IMR-90 (cell line): ENCODE measurements around the gene SEMA3C. TPM values are rescaled to one million over a fixed set of nuclear protein-coding genes. Genes with fewer than 3 reads are reported as not detected.

Experiments used
- ATAC-seq: fragments of 200-7000 bp; cut with Tn5 transposase; 2 replicates; pipeline ENCODE4 v1.9.1; 2020; ENCODE audit warnings: low read depth, mild to moderate bottlenecking, moderate library complexity
- BruUV-seq: library from RNA; stranded (reverse); fragments of 400-500 nt; replicated peaks from 2 replicates; lab custom pipeline; 2021; lab: Mats Ljungman, UMichigan
- CTCF ChIA-PET: fragments of 300-600 bp; formaldehyde crosslinking; extraction: SDS; loops from one replicate; lab custom pipeline; 2021; ENCODE audit warnings: antibody characterized with exemption; lab: Yijun Ruan, JAX
- POLR2A ChIA-PET: fragments of 300-600 bp; sonication (Branson Sonifier 250); formaldehyde crosslinking; loops from one replicate; lab custom pipeline; 2022; ENCODE audit warnings: antibody characterized with exemption; ENCODE audit not compliant: unreplicated experiment; lab: Charles Lee
- DNase-seq: peaks from one replicate; pipeline ENCODE4 v3.0.0; 2013
- H2AFZ ChIP-seq: replicated peaks from 2 replicates; pipeline ENCODE3; 2013; ENCODE audit warnings: low read length, mild to moderate bottlenecking; ENCODE audit not compliant: poor library complexity
- H2AK5ac ChIP-seq: 2 replicates; pipeline ENCODE4 v1.6.1; 2013; ENCODE audit warnings: low read depth, low read length, inconsistent platforms
- H2AK9ac ChIP-seq: replicated peaks from 2 replicates; pipeline ENCODE3; 2013; ENCODE audit warnings: mild to moderate bottlenecking, low read depth, low read length, moderate library complexity; ENCODE audit not compliant: poor library complexity
- H2BK120ac ChIP-seq: 2 replicates; pipeline ENCODE4 v1.6.1; 2013; ENCODE audit warnings: low read depth, low read length, inconsistent platforms
- H2BK15ac ChIP-seq: 3 replicates; pipeline ENCODE4 v1.6.1; 2013; ENCODE audit warnings: low read depth, low read length, inconsistent platforms
- H2BK20ac ChIP-seq: 2 replicates; pipeline ENCODE4 v1.6.1; 2013; ENCODE audit warnings: low read depth, mild to moderate bottlenecking, inconsistent platforms, low read length, moderate library complexity
- H2BK5ac ChIP-seq: 2 replicates; pipeline ENCODE4 v1.6.1; 2013; ENCODE audit warnings: mild to moderate bottlenecking, low read depth, low read length, inconsistent platforms; ENCODE audit not compliant: poor library complexity, severe bottlenecking
- H3K14ac ChIP-seq: replicated peaks from 2 replicates; pipeline ENCODE4 v1.6.1; 2013; ENCODE audit warnings: low read depth, low read length, inconsistent platforms
- H3K18ac ChIP-seq: 2 replicates; pipeline ENCODE4 v1.6.1; 2013; ENCODE audit warnings: low read depth, low read length, control low read depth
- H3K23ac ChIP-seq: 2 replicates; pipeline ENCODE4 v1.6.1; 2013; ENCODE audit warnings: low read depth, low read length, inconsistent platforms
- H3K27ac ChIP-seq: 2 replicates; pipeline ENCODE4 v1.5.1; 2013; ENCODE audit warnings: mild to moderate bottlenecking, control low read depth, low read length; ENCODE audit not compliant: insufficient read depth
- H3K27me3 ChIP-seq: 2 replicates; pipeline ENCODE4 v1.6.1; 2013; ENCODE audit warnings: low read length; ENCODE audit not compliant: control insufficient read depth, insufficient read depth
- H3K36me3 ChIP-seq: 2 replicates; pipeline ENCODE4 v1.6.1; 2013; ENCODE audit warnings: low read length, mixed read lengths; ENCODE audit not compliant: control insufficient read depth, insufficient read depth
- H3K4ac ChIP-seq: 2 replicates; pipeline ENCODE4 v1.6.1; 2013; ENCODE audit warnings: low read depth, low read length, inconsistent platforms
- H3K4me1 ChIP-seq: 2 replicates; pipeline ENCODE4 v1.6.1; 2013; ENCODE audit warnings: low read length, mixed read lengths; ENCODE audit not compliant: control insufficient read depth, insufficient read depth
- H3K4me2 ChIP-seq: 2 replicates; pipeline ENCODE4 v1.6.1; 2013; ENCODE audit warnings: low read depth, mild to moderate bottlenecking, control low read depth, low read length, moderate library complexity
- H3K4me3 ChIP-seq: 2 replicates; pipeline ENCODE4 v1.5.1; 2013; ENCODE audit warnings: low read depth, mild to moderate bottlenecking, control low read depth, low read length, moderate library complexity; ENCODE audit not compliant: insufficient read depth
- H3K56ac ChIP-seq: 2 replicates; pipeline ENCODE4 v1.6.1; 2013; ENCODE audit warnings: low read length, inconsistent platforms; ENCODE audit not compliant: insufficient read depth; ENCODE audit errors: extremely low read depth
- H3K79me1 ChIP-seq, 2 experiments: 2 replicates each; pipeline ENCODE4 v1.6.1; 2013; ENCODE audit warnings: low read length in 2 of 2, inconsistent platforms in 1 of 2, low read depth in 1 of 2
- H3K9ac ChIP-seq: 2 replicates; pipeline ENCODE4 v1.6.1; 2013; ENCODE audit warnings: low read depth, low read length, control low read depth
- H3K9me1 ChIP-seq: 2 replicates; pipeline ENCODE4 v1.6.1; 2013; ENCODE audit warnings: low read length, inconsistent platforms; ENCODE audit not compliant: insufficient read depth
- H3K9me3 ChIP-seq: 2 replicates; pipeline ENCODE4 v1.6.1; 2013; ENCODE audit warnings: low read length; ENCODE audit not compliant: control insufficient read depth, insufficient read depth
- H4K20me1 ChIP-seq: 2 replicates; pipeline ENCODE4 v1.6.1; 2013; ENCODE audit warnings: low read length, inconsistent platforms; ENCODE audit not compliant: insufficient read depth
- H4K5ac ChIP-seq: 2 replicates; pipeline ENCODE4 v1.6.1; 2013; ENCODE audit warnings: mild to moderate bottlenecking, low read depth, low read length, control low read depth
- H4K8ac ChIP-seq, 2 experiments: 2 replicates each; pipeline ENCODE4 v1.6.1; 2013; ENCODE audit warnings: low read depth in 2 of 2, low read length in 2 of 2, control low read depth in 1 of 2, inconsistent platforms in 1 of 2
- H4K91ac ChIP-seq: 2 replicates; pipeline ENCODE4 v1.6.1; 2013; ENCODE audit warnings: low read depth, low read length, inconsistent platforms; ENCODE audit not compliant: insufficient read depth
- BHLHE40 ChIP-seq: fragments of 150-350 bp; IDR thresholded peaks from 2 replicates; pipeline ENCODE4 v1.6.1; 2016; ENCODE audit warnings: mild to moderate bottlenecking, low read depth, low read length
- CEBPB ChIP-seq: IDR thresholded peaks from 2 replicates; pipeline ENCODE4 v1.6.1; 2012; ENCODE audit warnings: low read depth, low read length, improper control_type of control experiment
- CHD1 ChIP-seq: IDR thresholded peaks from 2 replicates; pipeline ENCODE4 v1.6.1; 2012; ENCODE audit warnings: low read depth, low read length, improper control_type of control experiment
- FOS ChIP-seq: fragments of 150-350 bp; IDR thresholded peaks from 2 replicates; pipeline ENCODE4 v1.6.1; 2016; ENCODE audit warnings: low read depth, low read length
- MAFK ChIP-seq: IDR thresholded peaks from 2 replicates; pipeline ENCODE4 v1.6.1; 2012; ENCODE audit warnings: low read depth, low read length, improper control_type of control experiment
- MAZ ChIP-seq: IDR thresholded peaks from 2 replicates; pipeline ENCODE4 v1.6.1; 2012; ENCODE audit warnings: low read depth, mild to moderate bottlenecking, low read length, improper control_type of control experiment, moderate library complexity, borderline replicate concordance
- MXI1 ChIP-seq: IDR thresholded peaks from 2 replicates; pipeline ENCODE4 v1.6.1; 2012; ENCODE audit warnings: low read depth, mild to moderate bottlenecking, low read length, moderate library complexity, borderline replicate concordance
- NFE2L2 ChIP-seq: fragments of 150-350 bp; IDR thresholded peaks from 2 replicates; pipeline ENCODE4 v1.6.1; 2016; ENCODE audit warnings: low read depth, mild to moderate bottlenecking, low read length
- POLR2A ChIP-seq: IDR thresholded peaks from 2 replicates; pipeline ENCODE4 v1.6.1; 2012; ENCODE audit warnings: mild to moderate bottlenecking, low read depth, low read length
- RAD21 ChIP-seq: IDR thresholded peaks from 2 replicates; pipeline ENCODE4 v1.6.1; 2012; ENCODE audit warnings: low read length, improper control_type of control experiment
- RCOR1 ChIP-seq: IDR thresholded peaks from 2 replicates; pipeline ENCODE4 v1.6.1; 2012; ENCODE audit warnings: mild to moderate bottlenecking, low read length, improper control_type of control experiment; ENCODE audit not compliant: insufficient replicate concordance
- RFX5 ChIP-seq: IDR thresholded peaks from 2 replicates; pipeline ENCODE4 v1.8.0; 2012; ENCODE audit warnings: low read depth, mild to moderate bottlenecking, low read length, moderate library complexity
- SMC3 ChIP-seq: fragments of 150-350 bp; IDR thresholded peaks from 2 replicates; pipeline ENCODE4 v1.6.1; 2016; ENCODE audit warnings: low read depth, mild to moderate bottlenecking, antibody characterized with exemption, low read length, moderate library complexity
- dilution Hi-C: fragments of 300-500 bp; cut with HindIII; formaldehyde crosslinking; loops from one replicate; pipeline ENCODE4 v1.14.3; 2018; ENCODE audit warnings: low sequenced_read_pairs; ENCODE audit not compliant: unreplicated experiment
- in situ Hi-C: fragments of 300-500 bp; cut with MboI; formaldehyde crosslinking; loops from 3 replicates; pipeline ENCODE4 v1.14.3; 2019; ENCODE audit warnings: low sequenced_read_pairs, inconsistent platforms, mixed read lengths
- intact Hi-C: fragments of 100-400 bp; cut with micrococcal nuclease; formaldehyde crosslinking; loops from 2 replicates; pipeline ENCODE4 v1.10.0; 2022
- polyA plus RNA-seq, 3 experiments: library from polyadenylated mRNA; depleted of rRNA; stranded (reverse); fragments of >200 nt; gene quantifications; 2 replicates each; pipeline ENCODE4 v1.2.3, GENCODE V29; 2012; ENCODE audit warnings: low replicate concordance in 1 of 3
- total RNA-seq: library from RNA; depleted of rRNA; stranded (reverse); fragments of >200 nt; gene quantifications from 2 replicates; pipeline ENCODE4 v1.2.3, GENCODE V29; 2012
- TF ChIP-seq, protein P1 (sequence below): fragments of 150-350 bp; IDR thresholded peaks from 2 replicates; pipeline ENCODE4 v1.6.1; 2017; ENCODE audit warnings: mild to moderate bottlenecking, antibody characterized with exemption, low read length, low read depth
- TF ChIP-seq, protein P2 (sequence below): conservative IDR thresholded peaks from 2 replicates; pipeline ENCODE4 v1.5.1; 2012; ENCODE audit warnings: mild to moderate bottlenecking, low read depth, low read length, improper control_type of control experiment
- TF ChIP-seq, protein P3 (sequence below): fragments of 150-350 bp; IDR thresholded peaks from 2 replicates; pipeline ENCODE4 v1.6.1; 2016; ENCODE audit warnings: low read depth, mild to moderate bottlenecking, low read length, moderate library complexity, borderline replicate concordance

Gene SEMA3C
- total and polyA plus RNA-seq, 2 of the 4 experiments (the other 2 are of a cell fraction) = 21.2 to 97.1 TPM

DNA sequence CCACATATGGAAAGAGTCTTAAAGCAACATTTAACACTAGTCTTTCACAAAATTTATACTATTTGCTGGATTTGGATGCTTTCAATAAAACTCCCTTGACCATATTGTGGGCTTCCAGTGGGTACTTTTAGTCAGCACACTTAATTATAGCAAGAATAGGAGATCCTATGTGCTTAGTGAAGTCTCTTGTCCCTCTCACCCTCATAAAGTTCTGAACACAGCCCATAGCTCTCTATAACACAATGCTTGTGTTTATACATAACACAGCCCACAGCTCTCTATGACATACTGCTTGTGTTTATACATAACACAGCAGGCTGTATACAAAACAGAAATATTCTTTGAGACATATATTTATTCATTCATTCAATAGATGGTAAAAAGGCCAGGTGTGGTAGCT, 79.0 kb downstream of the SEMA3C start:
- intact Hi-C loops = loop anchor here (5.0 kb wide), 1 partner anchor 52 kb away; no protein-coding TSS in a partner anchor
- H3K9ac ChIP-seq = no peak overlapping the region
- H3K9me1 ChIP-seq = no peaks in the 10 kb centered on the region
- CTCF ChIA-PET = no interaction called here
- H3K4me2 ChIP-seq = no peak overlapping the region
- POLR2A ChIA-PET = no interaction called here
- no peak overlapping the region for H3K14ac ChIP-seq
- BruUV-seq = no TSS peak
- no peak overlapping the region for H2AFZ ChIP-seq
- H4K8ac ChIP-seq = no peak overlapping the region
- no peaks in the 10 kb centered on the region for H3K9me3 ChIP-seq
- no peak overlapping the region for H3K56ac ChIP-seq
- H3K36me3 ChIP-seq = no peaks in the 10 kb centered on the region; the same call in 1 of the 2 replicates
- ATAC-seq (peak; percentile 60), DNase-seq (no peak)
- no peak overlapping the region for H3K4me3 ChIP-seq
- H2AK5ac ChIP-seq = no peak overlapping the region
- no peak overlapping the region for H2BK5ac ChIP-seq
- TF ChIP-seq POLR2A = no peak
- TF ChIP-seq MAZ = no peak
- no peak for TF ChIP-seq NFE2L2
- no peak for TF ChIP-seq FOS
- no peak for TF ChIP-seq RCOR1
- TF ChIP-seq CHD1 = no peak
- TF ChIP-seq MAFK = no peak
- TF ChIP-seq, protein P1, sequence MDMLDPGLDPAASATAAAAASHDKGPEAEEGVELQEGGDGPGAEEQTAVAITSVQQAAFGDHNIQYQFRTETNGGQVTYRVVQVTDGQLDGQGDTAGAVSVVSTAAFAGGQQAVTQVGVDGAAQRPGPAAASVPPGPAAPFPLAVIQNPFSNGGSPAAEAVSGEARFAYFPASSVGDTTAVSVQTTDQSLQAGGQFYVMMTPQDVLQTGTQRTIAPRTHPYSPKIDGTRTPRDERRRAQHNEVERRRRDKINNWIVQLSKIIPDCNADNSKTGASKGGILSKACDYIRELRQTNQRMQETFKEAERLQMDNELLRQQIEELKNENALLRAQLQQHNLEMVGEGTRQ = no peak
- TF ChIP-seq, protein P2, sequence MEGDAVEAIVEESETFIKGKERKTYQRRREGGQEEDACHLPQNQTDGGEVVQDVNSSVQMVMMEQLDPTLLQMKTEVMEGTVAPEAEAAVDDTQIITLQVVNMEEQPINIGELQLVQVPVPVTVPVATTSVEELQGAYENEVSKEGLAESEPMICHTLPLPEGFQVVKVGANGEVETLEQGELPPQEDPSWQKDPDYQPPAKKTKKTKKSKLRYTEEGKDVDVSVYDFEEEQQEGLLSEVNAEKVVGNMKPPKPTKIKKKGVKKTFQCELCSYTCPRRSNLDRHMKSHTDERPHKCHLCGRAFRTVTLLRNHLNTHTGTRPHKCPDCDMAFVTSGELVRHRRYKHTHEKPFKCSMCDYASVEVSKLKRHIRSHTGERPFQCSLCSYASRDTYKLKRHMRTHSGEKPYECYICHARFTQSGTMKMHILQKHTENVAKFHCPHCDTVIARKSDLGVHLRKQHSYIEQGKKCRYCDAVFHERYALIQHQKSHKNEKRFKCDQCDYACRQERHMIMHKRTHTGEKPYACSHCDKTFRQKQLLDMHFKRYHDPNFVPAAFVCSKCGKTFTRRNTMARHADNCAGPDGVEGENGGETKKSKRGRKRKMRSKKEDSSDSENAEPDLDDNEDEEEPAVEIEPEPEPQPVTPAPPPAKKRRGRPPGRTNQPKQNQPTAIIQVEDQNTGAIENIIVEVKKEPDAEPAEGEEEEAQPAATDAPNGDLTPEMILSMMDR = no peak
- TF ChIP-seq BHLHE40 = no peak
- TF ChIP-seq RAD21 = no peak
- TF ChIP-seq CEBPB = no peak
- no peak for TF ChIP-seq MXI1
- TF ChIP-seq SMC3 = no peak
- no peak for TF ChIP-seq RFX5
- TF ChIP-seq, protein P3, sequence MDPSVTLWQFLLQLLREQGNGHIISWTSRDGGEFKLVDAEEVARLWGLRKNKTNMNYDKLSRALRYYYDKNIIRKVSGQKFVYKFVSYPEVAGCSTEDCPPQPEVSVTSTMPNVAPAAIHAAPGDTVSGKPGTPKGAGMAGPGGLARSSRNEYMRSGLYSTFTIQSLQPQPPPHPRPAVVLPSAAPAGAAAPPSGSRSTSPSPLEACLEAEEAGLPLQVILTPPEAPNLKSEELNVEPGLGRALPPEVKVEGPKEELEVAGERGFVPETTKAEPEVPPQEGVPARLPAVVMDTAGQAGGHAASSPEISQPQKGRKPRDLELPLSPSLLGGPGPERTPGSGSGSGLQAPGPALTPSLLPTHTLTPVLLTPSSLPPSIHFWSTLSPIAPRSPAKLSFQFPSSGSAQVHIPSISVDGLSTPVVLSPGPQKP = no peak
- H3K27ac ChIP-seq = no peak overlapping the region
- no peaks in the 10 kb centered on the region for H3K27me3 ChIP-seq
- H3K23ac ChIP-seq = no peak overlapping the region
- no peak overlapping the region for H2AK9ac ChIP-seq
- H3K4ac ChIP-seq = 0 out of 2 replicates have a peak overlapping the region, but pooled peaks have one; percentile 3
- in situ Hi-C loops = no loop called here
- H3K4me1 ChIP-seq = peaks cover 7% of the 10 kb centered on the region; the same call in 1 of the 2 replicates
- H3K18ac ChIP-seq = peak overlapping the region; percentile 18; the same call in 1 of the 2 replicates
- no peak overlapping the region for H2BK20ac ChIP-seq
- peaks cover 13 to 17% of the 10 kb centered on the region in 2 experiments; a peak in 2 of 4 replicates for H3K79me1 ChIP-seq
- no peak overlapping the region; the same call in 1 of the 2 replicates for H4K5ac ChIP-seq
- H2BK15ac ChIP-seq = no peak overlapping the region; the same call in 1 of the 3 replicates
- H4K20me1 ChIP-seq = no peaks in the 10 kb centered on the region
- H4K91ac ChIP-seq = no peak overlapping the region
- H2BK120ac ChIP-seq = 0 out of 2 replicates have a peak overlapping the region, but pooled peaks have one; percentile 7
- dilution Hi-C loops = no loop called here
